GM18907 (cell line): ENCODE data around the gene TLNRD1.

Experiments
- ATAC-seq: cut with Tn5 transposase; IDR thresholded peaks from one replicate; pipeline ENCODE4 v1.9.1; 2021; ENCODE audit warnings: mild to moderate bottlenecking, moderate library complexity; ENCODE audit not compliant: unreplicated experiment

Gene TLNRD1

DNA sequence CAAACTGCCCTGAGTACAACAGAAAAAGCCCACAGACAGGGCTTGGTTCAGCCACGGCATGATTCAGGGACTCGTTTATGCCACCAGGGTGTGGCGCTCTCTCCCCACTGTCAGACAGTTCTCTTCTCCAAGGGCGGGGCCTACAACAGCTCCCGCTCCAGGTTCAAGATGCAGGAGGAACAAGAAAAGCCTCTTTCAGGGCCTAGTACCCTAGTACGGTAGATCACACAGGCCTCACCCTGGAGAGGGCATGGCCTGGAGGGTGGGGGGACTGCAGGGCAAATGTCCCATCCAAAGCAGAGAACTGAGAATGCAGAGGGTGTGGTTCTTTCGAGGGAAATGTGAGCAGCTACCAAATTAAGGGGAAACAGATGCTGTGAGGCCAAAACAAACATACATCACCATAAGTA lies 23.1 kb upstream of the TLNRD1 start:
- no peak for ATAC-seq

DNA sequence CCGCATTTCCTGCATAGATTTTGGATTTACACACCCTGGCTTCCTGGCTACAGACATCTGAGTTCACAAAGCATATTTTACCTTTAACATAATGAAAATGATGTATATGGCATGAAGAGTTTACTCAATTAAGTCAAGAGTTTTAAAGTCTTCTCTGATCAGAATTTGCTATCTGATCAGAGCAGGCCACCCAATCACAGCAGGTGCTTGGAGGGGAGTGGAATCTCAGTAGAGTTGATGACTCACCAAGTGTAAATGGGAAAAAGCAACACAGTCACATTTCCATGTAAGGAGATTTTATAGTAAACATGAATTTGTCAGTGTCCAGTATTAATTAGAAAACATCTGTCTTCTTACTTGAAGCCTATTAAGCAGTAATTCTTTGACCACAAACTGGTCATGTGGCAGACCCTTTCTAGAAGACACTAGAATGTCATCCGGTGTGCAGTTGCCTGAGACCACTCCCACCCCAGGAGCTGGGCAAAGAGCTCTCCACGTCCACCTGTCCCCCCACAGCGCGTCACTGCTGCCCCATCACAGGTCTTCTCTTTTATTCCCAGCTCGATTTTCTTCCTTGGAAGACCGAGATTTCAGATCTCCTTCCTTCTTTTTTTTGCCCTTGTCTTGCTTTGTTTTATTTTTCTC lies 21.9 kb upstream of the TLNRD1 start:
- no peak for ATAC-seq

DNA sequence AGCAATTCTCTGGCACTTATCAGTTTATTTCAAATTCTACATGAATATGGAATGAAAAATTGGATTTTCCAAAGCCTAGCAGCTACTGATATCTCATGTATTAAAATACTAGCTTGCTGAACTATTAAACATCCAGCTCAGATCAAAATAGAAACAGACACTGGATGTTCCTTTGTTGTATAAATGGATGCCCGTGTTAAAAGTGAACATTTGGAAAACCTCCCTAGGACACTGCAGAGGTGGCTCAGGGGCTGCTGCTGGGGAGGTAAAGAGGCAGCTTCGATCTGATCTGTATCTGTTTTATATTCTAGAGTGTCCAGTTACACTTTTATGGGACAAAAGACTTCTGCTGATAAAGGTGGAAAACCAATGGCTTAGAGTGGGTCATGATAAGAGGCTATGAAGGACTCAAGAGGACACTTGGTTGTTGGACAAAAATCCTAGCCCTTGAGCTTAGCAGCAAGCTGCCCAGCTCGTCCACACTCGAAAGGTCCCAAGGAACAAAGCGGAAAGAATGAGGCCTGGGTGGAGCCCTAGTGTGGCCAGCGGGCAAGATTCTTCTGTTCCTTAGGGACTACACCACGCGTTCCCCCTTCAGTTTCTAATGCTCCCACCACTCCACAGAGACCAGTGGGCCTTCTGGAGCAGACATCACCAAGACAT lies 21.1 kb upstream of the TLNRD1 start:
- ATAC-seq: no peak

DNA sequence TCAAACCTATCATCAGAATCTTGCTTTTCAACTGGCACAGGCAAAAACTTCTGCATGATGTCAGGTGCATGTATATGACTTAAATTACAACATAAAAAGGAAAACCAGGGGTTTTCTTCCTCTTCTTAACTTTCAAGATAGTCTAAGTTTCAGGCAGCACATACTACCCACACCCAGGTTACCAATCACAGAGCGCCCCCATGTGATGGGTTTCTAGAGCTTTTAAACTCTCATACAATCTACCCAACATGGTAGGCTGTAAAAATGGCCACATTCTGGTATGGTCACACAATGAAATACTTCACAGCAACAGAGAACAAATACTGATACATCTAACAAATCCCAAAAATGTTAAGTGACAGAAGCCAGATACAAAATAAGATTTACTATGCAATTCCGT lies 18.5 kb upstream of the TLNRD1 start:
- no peak for ATAC-seq

DNA sequence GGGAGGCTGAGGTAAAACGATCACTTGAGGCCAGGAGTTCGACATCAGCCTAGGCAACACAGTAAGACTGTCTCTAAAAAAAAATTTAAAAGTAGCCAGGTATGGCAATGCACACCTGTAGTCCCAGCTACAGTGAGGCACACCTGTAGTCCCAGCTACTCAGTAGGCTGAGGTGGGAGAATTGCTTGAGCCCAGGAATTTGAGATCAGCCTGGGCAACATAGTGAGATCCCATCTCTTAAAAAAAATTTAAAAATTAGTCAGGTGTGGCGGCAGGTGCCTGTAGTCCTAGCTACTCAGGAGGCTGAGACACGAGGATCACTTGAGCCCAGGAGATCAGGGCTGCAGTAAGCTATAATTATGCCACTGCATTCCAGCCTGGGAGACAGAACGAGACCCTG lies 17.9 kb upstream of the TLNRD1 start:
- ATAC-seq: no peak

DNA sequence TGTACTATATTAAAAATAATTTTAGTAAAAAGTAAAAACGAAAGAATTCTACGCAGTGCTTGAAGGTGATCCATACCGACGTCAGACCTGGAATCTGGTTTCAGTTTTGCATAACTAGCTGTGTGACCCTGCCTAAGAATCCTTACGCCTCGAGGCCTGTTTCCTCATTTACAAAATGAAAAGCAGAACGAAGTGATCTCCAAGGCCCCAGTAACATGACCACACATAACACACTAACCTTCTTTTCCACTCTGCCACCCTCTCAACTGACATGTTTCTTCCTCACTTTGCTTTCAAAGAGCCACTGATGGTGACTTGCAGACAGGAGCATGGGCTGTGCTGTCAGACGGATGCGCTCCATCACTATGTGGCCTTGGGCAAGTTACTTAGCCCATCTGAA lies 15.9 kb upstream of the TLNRD1 start:
- ATAC-seq: no peak

DNA sequence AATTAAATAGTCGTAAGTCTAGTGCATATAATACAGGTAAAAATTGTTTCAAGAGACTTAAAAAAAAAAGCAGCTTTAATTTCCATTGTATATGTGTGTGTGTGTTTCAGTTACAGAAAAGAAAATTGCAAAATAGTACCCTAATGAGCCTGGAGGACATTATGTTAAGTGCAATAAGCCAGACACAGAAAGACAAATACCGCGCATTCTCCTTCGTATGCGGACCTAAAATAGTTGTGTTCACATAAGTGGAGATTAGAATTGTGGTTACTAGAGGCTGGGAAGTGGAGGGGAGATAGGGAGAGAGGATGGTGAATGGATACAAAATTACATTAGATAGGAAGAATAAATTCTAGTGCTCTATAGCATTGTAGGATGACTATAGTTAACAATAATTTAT lies 14.7 kb upstream of the TLNRD1 start:
- no peak for ATAC-seq

DNA sequence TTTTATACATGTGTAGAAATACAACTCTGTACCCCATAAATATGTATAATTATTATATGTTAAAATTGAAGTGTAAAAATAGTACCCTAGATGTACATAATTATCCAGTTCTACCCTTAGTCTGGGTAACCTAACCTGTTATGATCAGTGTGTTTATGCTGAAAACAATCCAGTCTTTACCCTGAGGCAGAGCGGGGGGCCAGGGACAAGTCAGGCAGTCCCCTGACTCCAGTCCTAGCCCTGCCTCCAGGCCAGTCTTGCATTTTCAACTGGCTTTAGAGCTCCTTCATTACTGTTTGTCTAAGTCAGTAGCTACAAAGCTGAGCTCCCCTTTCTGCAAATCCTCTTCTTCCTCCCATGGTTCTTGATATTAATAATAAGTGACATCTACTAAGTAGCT lies 14.2 kb upstream of the TLNRD1 start:
- ATAC-seq: no peak

DNA sequence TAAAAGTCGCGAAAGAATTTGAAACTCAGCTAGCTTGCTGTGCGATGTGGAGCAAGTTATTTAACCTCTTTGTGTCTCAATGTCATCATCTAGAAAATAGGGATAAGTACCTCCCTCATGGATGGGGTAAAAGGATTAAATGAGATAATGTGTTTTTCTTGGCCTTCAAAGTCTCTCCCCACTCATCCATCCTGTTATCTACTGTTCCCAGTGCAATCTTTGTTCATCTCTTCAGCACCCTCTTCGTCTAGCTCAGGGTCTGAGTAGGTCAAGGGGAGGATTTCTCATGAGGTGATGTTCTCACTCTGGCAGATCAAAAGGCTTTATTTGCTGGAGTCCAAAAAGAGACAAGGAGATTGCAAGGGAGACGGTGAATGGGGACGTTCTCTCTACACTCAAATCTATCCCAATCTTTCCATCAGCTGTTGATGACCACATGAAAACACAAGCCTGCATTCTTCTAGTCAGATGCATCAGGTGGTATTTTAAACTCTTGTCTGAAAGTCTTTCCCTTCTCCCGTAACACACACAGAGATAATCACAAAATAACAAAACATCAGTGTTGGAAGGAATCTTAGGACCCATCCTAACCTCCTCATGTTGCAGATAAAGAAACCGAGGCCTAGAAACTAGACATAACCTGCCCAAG lies 12.5 kb upstream of the TLNRD1 start:
- no peak for ATAC-seq

DNA sequence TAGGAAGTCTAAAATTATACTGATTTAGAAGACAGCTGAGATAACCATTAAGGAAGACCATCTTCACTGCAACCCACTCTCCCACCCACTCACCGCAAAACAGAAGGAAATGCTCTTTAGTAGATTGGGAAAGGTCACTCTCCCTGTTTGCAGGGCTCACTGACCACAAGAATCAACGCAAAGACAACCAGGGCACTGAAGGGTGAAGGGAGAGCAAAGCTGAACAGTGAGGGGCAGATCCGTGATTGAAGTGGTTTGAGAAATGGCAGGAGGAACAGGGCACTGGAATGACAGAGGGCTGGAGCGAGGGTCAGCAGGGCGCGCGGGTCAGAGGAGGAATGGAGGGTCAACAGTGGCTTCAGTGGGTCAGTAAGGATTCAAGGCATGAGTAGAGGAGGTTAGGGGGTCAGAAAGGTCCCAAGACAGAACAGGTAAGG lies 11.6 kb upstream of the TLNRD1 start:
- peak; percentile 4 for ATAC-seq

DNA sequence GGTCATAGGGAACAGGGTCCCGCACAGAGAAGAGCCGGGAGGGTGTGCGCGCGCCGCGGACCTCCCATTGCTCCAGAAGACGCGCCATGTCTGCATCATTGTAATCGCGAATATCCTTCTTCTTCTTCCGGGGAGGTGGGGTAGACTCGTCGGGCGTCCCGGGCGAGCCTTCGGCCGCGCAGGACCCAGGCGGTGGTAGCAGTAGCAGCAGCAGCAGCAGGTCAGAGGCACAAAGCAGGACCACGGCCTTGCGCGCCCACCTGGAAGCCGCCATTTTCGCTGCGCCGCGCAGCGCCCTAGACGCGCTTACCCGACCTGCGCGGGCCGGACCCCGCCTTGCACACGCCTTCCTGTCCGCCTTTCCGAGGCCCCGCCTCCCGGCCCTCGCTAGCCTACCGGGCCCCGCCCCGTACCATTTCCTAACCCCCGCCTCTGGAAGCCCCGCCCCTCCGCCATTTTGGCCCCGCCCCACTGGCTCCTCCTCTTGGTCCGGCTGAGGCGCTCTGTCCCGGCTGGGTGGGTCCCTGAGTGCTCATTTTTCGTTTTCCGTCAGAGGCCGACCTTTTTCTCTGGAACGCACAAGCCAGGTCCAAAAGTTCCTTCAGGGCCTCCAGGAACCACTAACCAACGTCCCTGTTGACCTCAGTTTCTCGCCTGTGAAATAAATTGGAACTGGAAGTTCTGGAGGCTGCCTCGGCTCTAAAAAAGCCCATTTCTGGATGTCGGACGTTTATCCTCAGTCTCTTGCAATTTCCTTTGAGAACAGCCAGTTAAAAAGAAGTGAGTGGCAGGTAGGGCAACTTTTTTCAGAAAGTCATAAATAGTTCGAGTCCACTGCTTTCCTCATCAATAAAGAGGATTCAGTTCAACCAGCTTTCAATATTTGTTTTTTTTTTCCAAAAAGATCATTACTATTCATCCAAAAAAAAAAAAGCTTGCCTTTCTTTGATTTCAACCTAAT lies 10.9 kb upstream of the TLNRD1 start, which contains the start of gene MESD:
Gene MESD, minus strand, starts transcription at position 302 of the 961 bp plus-strand sequence. Its CDS starts 28 bp downstream, at position 274.
- peak; percentile 97 for ATAC-seq

DNA sequence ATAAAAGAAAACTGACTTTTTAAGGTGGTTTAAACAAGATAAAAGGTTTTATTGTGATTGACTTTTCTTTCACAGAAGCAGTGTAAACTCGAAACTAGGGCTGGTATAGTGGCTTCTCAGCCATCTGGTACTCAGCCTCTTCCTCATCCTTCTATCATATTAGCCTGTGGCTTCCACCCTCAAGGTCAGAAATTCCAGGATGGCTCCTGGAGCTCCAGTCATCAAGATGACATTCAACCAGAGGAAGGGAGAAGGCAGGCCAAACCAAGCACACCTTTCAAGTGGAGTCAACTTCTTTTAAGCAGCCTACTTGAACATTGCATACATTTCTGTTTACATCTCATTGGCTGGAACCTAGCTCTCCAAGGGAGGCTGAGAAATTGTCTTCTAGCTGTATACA lies 9.8 kb upstream of the TLNRD1 start:
- no peak for ATAC-seq

DNA sequence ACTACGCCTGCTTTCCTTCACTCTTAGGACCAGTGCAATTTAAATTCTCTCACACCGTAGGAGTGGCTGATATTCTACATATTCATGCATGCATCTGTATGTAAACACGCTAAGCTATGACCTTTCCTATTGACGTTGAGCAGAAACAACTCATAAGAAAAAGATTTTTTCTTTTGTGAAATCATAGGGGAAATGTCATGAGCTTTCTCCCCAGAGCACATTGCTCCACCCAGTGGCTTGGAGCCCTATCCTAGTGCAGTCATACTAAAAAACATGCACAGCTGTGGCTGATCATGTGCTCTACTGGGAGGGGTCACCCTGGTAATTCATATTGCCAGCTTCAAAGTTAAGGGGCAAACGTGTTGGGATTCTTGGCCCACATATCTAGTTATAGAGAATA lies 9.3 kb upstream of the TLNRD1 start:
- ATAC-seq: no peak

DNA sequence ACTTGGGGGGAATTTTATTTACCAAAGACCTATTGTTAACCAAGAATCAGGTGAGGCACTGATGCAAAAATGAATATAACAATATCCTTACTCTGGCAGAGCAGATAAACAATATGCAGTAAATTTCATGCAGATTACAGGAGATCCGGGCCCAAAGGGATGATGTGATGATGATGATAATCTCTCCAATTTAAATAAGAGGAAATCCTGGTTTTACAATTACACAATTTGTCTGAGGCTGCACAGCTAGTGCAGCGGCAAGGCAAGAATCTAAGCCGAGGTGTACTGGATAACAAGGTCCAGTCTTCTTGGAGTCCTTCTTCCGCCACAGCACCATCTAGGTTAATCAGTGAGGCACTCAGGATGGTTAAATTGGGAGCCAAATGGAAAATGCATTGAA lies 8.7 kb upstream of the TLNRD1 start:
- no peak for ATAC-seq

DNA sequence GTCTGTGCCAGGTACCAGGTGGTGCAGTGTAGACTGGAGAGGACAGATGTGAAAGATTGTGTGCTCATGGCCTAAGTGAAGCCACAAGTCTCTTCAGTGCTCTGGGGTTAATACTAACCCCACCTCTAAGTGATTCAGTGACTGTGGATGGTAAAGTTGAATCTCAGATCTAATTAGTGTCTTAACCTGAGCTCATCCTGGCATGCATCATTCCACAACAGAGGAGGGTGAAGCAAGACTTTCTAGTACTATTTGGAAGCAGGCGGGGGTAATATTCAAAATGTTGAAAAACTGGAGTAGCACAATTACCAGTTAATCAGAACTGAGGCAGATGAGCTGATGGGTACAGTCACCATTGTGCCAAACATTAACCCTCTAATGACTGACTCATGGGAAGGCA lies 8.3 kb upstream of the TLNRD1 start:
- ATAC-seq: no peak

DNA sequence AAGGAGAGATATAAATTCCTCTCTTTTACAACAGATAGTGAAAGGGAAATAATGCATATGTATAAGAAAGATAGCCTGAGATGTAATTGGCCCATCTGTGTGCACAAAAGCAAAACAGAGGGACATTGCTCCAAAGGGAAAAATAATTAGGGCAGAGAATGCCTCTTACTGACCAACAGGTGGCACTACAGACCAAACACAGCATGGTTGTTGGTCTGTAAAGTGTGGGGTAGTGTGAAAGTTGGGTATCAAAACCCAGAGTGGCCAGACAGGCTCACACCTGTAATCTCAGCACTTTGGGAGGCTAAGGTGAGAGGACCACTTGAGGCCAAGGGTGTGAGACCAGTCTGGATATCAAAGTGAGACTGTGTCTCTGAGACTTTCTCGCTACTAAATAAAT lies 4.5 kb upstream of the TLNRD1 start:
- ATAC-seq: no peak

DNA sequence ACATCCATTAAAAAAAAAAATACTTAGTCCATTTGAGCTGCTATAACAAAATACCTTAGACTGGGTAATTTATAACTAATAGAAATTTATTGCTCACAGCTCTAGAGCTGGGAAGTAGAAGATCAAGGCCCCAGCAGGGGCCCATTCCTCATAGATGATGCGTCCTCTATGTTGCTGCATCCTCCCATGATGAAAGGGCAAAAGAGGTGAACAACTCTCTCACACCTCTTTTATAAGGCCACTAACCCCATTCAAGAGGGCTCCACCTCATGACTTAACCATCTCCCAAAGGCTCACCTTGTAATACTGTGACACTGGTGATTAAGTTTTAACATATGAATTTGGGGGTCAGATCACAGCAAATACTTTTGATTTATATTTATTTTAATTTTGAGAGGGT lies 3.0 kb upstream of the TLNRD1 start:
- no peak for ATAC-seq

DNA sequence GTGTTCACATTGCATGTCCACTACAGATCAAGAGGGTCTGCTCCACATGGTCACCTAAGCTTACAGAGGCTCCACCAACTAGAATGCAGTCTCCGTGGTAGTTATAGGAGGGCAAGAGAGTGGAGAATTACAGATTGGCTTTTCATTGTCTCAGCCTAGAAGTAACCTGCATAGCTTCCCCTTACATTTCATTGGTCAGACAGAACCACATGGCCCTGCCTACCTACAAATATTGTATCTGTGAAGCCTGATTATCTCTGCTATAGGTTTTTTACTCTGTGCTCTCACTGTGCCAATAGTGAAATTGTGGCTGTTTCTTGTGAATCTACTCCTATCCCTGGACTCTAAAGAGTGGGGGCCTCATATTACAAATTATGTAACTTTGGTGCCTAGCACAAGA lies 2.5 kb upstream of the TLNRD1 start:
- ATAC-seq: no peak

DNA sequence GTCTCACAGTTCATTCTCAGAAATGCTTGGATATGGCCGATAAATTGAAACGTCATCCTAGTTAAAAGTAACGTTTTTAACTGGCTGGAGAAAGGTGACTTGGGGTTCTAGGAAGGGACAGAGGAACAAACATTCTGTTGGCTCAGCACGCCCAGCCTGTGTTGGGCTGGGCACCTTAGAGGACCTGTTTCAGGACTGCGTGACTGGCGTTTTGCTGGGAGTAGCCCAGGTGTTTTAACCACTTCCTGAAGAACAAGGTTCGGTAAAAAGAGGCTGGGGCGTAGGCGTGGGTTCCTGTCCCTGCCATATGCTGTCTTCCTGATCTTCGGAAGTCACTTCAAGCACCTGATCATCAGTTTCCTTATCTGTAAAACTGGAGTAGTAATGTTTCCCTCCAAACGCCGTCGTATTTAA lies 1.1 kb upstream of the TLNRD1 start:
- peak; percentile 36 for ATAC-seq

DNA sequence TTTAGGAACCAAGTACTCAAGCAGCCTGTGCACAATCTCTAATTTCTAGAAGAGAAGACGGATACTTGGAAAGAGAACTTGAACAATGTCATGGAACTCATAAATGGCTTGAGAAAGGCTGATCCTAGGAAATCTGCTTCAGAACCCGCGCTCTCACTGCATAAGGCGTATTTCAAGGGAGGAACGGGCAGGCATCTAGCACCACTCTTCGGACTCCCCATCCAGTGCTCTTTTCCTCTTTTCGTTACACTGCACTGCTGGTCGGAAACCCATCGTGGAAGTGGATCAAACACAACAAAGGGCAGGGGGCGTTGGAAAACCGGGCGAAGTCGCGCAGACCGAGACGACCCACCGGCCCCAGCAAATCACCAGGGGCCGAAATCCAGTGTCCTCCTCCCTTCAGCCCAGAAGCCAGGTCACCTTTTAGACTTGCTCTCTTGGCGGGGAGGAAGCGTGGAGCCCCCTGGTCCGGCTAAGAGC lies 539 bp upstream of the TLNRD1 start:
- ATAC-seq: peak; percentile 0
